NCI-H446 treated with DMSO at 0.1 percent for 48 hours (cell line): Measurements from ENCODE around the gene RLF.

Source experiments
- DNase-seq: peaks from one replicate; lab custom pipeline; 2025; lab: John Stamatoyannopoulos, UW

The RLF gene, protein sequence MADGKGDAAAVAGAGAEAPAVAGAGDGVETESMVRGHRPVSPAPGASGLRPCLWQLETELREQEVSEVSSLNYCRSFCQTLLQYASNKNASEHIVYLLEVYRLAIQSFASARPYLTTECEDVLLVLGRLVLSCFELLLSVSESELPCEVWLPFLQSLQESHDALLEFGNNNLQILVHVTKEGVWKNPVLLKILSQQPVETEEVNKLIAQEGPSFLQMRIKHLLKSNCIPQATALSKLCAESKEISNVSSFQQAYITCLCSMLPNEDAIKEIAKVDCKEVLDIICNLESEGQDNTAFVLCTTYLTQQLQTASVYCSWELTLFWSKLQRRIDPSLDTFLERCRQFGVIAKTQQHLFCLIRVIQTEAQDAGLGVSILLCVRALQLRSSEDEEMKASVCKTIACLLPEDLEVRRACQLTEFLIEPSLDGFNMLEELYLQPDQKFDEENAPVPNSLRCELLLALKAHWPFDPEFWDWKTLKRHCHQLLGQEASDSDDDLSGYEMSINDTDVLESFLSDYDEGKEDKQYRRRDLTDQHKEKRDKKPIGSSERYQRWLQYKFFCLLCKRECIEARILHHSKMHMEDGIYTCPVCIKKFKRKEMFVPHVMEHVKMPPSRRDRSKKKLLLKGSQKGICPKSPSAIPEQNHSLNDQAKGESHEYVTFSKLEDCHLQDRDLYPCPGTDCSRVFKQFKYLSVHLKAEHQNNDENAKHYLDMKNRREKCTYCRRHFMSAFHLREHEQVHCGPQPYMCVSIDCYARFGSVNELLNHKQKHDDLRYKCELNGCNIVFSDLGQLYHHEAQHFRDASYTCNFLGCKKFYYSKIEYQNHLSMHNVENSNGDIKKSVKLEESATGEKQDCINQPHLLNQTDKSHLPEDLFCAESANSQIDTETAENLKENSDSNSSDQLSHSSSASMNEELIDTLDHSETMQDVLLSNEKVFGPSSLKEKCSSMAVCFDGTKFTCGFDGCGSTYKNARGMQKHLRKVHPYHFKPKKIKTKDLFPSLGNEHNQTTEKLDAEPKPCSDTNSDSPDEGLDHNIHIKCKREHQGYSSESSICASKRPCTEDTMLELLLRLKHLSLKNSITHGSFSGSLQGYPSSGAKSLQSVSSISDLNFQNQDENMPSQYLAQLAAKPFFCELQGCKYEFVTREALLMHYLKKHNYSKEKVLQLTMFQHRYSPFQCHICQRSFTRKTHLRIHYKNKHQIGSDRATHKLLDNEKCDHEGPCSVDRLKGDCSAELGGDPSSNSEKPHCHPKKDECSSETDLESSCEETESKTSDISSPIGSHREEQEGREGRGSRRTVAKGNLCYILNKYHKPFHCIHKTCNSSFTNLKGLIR (N-terminal part only)

DNA sequence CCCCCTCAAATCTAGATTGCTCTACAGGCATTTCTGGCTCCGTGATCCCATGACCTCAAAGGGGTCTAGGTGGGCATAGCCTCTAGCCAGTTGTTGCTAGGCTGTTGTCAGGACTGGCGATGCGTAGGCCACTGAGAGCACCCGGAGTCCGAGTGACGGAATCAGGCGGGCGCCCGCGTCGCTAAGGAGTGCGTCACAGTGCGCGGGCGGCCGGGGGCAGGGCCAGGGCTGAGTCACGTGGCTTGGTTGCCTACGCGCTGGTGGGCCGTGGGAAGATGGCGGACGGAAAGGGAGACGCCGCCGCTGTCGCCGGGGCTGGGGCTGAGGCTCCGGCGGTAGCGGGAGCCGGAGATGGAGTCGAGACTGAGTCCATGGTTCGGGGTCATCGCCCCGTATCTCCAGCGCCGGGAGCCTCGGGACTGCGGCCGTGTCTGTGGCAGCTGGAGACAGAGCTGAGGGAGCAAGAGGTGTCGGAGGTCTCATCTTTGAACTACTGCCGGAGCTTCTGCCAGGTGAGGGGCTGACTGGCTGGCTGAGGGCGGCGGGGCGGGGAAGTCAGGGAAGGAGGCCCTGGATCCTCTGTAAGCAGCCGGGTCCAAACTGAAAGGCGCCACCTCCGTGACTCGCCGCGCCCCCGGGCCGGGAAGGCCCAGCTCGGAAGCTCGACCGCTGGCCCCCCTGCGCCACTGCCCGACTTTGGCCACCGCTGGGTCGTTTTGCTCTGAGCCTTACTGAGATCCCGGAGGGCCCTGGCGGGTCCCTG lies at the start of gene RLF:
TSS of gene RLF (plus strand) at position 263 of the 763 bp plus-strand sequence. CDS start at position 276, 13 bp downstream.
- DNase-seq, result peak; percentile 90

DNA sequence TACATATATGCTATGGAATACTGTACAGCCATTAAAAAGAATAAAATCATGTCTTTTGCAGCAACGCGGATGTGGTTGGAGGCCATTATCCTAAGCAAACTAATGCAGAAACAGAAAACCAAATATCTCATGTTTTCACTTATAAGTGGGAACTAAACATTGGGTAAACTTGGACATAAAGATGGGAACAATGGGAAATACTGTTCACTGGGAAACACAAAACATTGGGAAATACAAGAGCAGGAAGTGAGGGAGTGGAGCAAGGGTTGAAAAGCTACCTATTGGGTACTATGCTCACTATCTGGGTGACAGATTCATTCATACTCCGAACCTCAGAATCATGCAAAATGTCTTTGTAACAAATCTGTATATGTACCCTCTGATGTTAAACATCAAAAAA lies 46.8 kb upstream of the RLF start:
- no peak for DNase-seq

DNA sequence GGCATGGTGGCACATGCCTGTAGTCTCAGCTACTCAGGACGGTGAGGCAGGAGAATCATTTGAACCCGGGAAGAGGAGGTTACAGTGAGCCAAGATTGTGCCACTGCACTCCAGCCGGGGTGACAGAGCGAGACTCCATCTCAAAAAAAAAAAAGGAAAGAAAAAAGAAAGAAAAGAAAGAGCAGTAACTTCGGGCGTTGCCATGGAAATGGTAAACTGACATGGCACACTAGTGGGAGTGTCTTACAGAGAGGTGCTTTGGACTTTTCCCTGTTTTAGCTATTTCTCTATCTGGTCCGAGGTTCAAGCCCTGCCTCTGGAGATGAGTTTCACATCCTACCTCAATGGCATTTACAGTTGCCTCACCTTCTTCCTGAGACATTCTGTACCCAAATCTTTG lies 41.1 kb upstream of the RLF start:
- no peak for DNase-seq

DNA sequence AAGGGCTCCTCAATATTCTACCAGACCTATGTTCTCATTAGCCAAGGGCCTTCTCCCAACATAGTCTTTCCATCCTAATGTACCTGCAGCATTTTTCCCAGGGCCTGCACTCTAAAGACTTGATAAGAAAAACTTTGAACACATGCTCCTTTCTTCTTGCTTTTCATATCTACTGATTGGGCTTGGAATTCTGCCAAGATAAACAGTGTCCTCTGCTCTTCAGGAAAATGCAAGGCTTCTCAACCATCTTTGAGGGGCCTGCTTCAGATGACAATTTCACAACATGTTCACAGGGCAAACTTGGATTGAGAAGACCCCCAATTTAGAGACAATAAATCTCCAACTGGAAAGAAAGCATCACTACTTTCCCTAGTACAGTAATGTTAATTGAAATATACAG lies 38.3 kb upstream of the RLF start:
- DNase-seq, result no peak

DNA sequence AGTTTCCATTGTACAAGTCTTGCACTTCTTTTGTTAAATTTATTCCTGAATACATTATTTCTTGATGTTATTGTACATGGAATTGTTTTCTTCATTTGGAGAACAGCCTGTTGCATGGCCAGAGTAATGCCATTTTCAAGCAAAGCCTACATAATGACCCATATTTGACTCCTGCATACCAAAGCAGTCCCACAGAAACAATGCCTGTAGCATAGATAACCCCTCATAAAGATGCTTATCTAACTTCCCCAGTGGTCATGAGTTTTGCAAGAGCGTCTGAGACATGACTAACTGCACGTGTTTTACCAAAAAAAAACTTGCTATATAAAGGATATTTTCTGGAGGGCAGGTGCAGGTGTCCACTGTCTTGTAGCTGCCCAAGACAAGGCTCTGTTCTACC lies 30.3 kb upstream of the RLF start:
- no peak for DNase-seq

DNA sequence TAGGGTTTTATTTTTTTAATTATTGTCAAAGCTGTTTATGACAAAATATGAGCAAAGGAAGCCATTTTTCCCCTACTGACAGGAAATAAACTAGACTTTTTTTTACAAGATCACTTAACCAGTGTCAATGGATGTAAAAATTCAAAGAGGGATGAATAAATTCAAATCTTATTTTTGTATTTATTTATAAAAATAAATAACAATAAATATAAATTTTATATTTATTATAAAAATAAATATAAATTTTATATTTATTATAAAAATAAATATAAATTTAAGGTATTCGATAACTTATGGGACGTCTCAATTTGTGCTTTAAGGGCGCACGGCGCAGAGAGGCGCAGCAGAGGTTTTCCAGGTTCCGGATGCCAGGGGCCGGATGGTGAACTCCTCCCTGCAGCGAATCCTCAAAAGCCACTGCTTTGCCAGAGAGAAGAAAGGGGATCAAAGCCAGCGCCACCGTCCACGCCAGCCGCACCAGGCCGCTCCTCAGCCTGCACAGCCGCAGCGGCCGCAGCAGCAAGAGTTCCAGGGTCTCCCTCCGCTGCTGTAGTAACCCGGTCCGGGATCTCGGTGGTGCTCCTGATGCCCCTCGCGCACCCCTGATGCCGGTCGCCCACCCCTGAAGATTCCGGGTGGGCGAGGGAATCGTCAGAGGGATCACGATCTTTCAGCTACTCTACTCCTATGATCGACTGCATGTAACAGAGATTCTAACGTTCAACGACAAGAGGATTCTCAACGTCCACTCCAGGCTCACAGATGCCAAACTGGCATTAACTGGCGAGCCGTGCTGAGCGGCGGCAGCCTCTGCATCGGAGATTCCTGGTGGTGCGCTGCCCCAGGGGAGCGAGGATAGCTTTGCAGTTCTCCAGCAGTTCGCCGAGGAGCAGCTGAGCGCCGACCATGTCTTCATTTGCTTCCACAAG lies 28.5 kb upstream of the RLF start:
- no peak for DNase-seq

DNA sequence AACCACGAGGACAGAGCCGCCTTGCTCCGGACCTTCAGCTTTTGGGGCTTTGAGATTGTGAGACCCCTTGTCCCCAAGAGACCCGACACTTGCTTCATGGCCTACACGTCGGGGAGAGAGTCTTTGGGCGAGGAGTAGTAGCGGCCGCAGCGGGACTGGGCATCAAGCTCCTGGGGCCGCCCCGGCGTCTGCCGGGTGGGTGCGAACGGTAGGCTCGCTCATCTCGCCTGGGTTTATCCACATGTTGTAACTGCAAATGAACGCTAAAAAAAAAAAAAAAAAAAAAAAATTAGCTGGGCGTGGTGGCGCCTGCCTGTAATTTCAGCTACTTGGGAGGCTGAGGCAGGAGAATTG lies 27.9 kb upstream of the RLF start:
- DNase-seq, result no peak

DNA sequence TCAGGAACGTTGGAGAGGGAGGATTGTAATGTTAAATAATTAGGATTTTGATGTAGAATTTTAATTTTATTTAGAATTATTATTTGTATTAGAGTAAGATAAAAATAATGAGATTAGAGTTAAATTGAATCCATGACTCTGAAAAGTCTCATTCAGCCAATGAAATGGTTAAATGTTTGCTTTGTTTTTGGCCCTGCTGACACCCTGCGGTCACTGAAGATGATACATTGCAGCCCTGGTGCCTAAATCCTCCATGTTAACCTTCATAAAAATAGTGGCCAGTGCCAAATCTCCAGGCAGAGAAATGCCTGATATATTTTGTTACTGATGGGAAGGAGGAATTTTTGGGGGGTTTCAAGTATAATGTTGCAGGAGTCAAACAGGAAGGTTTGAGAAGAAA lies 27.3 kb upstream of the RLF start:
- DNase-seq, result no peak

DNA sequence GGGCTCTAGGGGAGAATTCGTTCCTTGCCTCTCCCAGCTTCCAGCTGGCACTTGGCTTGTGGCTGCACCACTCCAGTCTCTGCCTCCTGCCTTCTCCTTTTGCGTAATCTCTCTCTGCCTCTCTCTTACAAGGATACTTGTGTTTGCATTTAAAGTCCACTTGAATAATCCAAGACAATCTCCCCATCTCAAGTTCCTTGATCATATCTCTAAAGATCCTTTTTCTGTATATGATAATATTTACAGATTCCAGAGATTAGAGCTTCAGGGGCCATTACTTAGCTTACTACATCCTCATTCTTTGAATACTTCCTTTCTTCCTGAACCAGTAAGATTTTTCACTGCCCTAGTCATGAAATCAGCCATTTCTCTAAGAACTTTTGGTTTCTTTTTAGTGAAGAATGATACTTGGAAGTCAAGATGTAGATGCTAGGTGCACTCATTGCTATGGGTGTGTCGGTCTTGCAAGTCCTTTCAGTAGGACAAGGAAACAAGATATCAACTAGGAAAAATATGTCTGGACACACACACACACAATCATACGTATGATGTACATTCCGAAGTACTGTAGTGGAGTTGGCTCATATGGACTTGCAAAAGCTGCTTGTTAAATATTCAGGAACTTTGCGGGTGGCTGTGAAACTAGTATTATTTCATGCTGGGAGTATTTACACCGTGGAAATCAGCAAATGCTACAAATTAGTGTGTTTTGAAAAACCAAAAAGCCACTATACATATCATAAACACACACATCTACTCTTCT lies 20.8 kb upstream of the RLF start:
- no peak for DNase-seq

DNA sequence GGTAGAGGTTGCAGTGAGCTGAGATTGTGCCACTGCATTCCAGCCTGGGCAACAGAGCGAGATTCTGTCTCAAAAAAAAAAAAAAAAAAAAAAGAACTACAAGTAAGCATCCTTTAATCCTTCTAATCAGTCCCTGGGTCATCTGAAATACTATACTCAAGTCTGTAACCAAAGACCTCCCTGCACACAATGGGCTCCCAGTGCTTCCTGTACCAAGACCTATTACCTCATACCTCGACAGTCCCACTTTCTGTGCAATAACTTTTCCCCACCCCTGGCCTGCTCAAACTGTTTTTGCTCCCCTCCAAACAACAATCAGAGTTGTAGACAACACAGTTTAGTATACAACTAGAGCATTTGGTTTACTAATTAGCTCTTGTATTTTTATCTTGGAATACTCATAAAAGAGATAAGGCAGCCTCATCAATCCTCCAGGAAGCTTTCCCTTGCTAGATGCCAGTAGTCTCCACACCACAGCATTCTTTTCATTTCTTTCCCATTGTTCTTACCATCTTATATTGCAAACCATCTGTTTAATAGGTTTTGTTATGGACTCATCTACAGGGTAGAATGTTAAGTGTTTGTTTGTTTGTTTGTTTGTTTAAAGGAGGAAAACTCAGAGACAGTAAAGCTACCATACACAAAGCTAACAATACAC lies 19.2 kb upstream of the RLF start:
- no peak for DNase-seq

DNA sequence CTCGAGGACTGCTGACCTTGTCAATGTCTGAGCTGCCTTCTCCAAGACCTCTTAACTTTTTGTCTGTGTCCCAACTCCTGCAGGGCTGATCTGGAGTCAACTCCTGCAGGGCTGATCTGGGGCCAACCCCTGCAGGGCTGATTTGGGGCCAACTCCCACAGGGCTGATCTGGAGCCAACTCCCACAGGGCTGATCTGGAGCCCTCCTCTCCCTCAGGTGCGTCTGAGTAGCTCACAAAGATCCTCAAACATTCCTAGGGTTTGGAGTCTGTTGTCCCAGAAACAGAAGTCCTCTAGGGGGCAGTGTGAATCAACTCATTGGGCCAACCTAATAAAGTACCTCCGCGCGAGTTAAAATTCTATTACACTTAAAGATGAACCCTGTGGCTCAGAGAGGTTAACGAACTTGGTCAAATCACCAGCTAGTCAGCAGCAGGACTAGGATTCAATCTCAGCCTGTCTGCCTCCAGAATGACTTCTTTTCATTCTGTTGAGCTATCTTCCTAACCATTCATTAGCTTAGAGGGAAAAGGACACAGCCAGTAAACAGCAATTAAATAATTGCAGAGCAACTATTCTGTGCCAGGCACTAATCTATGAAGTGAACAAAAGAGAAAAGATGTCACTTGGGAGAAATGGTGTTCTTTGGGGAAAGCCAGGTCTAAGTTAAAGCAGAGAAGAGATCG lies 17.2 kb upstream of the RLF start:
- DNase-seq, result peak; percentile 36

DNA sequence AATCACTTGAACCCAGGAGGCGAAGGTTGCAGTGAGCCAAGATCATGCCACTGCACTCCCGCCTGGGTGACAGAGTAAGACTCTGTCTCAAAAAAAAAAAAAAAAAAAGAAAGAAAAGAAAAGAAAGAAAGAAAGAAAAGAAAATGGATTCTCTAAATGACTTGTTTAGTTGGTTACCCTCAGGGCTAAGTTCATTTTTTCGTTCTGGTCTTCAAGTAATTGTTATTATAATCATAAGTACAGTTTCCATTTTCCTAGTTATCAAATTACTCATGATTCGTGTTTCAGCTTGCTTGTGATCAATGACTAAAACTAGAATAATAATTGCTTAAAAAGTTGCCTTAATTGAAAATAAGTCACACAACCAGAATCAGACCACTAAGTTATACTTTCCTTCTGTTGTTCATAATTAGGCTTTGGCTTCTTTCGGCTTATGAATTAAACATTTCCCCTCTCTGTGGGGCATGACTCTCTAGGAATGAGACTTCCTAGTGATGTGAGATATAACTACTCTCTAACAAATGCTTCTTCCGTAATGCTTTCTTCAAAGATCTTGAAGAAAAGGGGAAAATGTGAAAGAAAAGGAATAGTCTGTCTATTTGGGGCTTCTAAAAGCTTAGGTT lies 9.6 kb upstream of the RLF start:
- no peak for DNase-seq

DNA sequence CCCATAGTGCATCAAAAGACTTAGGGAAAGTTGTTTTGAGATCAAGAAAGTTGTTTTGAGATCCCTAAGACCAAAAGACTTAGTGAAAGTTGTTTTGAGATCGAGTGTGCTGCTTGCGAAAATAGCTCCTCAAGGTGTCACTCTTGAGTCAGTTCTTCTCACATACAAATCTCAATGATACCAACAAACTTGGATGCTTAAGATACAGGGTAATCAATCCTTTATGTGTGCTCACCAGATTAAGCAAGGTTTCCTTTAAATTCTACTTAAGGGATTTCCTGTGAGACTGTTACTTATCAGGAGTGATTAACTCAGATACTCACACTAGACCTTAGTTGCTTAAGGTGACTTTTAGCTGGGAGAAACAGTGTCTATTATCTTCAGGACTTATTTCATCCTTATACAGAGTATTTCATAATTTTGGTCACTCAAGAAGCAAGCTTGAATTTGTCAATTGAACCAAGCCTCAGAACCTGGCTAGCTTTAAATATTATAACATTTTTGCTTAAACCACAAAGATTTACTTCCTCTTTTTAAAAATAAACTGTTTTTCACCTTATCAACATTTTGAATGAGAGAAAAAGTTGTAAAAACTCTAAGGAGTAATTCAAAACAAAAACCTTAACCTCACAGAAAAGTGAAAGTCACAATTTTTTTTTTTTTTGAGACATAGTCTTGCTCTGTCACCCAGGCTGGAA lies 8.0 kb upstream of the RLF start:
- DNase-seq, result peak; percentile 22

DNA sequence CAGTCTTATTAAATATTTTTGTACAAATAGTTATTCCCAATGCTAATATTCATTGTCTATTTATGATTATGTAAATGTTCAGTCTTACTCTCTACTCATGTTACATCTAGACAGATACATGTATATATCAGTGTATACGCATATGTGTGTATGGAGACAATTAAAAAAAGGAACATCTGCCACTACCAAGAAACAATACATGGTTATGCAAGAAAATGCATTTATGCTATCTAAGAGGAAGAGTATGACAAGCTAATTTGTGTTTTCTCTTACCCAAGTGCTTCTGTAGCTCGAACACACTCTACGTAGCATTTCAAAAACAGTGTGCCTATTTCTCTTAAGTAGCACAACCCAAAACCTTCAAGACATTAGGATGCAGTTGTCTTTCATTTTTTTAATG lies 6.1 kb upstream of the RLF start:
- no peak for DNase-seq

DNA sequence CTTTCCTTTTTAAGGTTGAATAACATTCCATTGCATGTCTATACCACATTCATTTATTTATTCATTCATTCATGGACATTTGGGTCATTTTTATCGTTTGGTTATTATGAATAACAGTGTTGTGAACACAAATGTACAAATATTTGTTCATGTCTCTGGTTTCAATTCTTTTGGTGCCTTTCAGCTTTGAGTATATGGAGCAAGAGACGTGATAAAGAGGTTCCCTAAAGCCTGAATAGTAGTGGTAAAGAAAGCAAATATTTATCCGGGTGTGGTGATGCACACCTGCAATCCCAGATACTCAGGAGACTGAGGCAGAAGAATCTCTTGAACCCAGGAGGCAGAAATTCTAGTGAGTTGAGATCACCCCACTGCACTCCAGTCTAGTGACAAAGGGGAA lies 5.3 kb upstream of the RLF start:
- DNase-seq, result no peak

DNA sequence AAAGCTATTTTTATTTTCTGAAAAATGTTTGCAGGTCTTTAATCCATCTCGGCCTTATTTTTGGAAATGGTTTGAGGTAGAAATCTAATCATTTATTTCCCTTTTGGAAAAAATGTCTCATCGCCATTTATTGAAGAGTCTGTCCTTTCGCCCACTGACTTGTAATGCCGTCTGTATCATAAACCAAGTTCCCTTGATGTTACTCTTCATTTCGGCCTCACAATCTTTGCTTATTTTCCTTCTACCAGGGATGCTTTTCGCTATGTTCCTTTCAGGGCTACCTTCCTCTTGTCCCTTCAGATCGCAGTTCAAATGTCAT lies 422 bp upstream of the RLF start:
- no peak for DNase-seq

DNA sequence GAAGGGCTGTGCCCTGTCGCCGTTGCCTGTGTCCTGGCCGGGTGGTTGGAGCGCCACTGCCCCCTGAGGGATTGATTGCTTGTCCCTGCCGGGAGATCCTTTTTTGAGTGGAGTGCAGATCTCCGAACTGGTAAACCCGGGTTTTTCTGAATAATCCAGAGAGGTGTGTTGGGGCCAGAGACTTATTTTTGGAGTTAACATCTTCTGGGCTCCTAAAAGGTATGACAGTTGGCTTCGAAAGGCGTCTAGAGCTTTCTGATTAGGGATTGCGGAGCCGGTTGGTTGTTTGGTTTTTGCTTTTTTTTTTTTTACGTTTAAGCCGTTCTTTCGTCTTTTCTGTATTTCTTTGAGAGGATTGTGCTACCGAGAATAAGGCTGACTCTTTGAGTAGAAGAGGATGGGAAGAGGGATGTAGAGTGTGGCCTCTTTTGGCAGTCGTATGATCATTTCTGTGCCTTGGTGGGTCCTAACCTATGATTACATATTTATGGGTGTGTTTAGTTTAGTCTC lies 756 bp downstream of the RLF start:
- no peak for DNase-seq
